Measurements from ENCODE around the gene EVX2.

DNA sequence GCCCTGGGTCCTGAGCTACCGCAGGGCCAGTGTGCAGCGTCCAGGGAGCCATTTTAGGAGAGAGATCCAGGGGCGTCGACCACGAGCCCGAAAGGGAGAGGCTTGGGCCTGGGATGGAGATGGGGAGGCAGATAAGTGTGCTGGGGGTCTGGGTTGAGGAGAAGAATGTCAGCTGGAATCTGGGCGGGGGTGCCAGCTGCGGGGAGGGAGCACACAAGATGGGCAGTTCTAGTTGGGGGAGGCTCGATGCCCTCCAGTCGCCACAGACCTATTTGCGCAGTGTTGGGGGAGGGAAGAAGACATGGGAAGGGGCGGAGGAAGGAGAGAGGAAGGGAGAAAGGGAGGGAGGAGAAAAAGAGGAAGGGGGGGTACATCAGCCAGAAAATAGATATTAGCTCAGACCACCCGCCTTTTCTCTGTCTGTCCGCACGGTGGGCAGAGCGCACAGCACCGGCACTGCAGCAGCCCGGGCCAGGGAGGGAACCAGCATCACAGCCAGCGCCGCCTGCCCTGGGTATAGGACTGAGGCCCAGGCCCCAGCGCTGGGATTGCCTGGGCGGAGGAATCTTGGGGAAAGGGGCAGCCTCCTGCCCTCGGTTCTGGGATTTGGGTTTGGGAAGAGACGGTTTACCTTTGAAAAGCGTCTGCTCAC is 21.4 kb upstream of the EVX2 start:
- TF ChIP-seq RAD21 (CRISPR knock-in tag; IDR thresholded peaks at IDR 0.05) (no peak), ZNF263 (CRISPR knock-in tag; IDR thresholded peaks at IDR 0.05) (no peak), EP300 (IDR thresholded peaks at IDR 0.05; ENCODE audit: low read depth in 2 of 2, low read length in 2 of 2) (no peak), EP300 (CRISPR knock-in tag; IDR thresholded peaks at IDR 0.05; ENCODE audit: borderline replicate concordance) (no peak), ZIK1 (CRISPR knock-in tag; IDR thresholded peaks at IDR 0.05; ENCODE audit: borderline replicate concordance, low read depth) (no peak), ZFP41 (CRISPR knock-in tag; IDR thresholded peaks at IDR 0.05; ENCODE audit: borderline replicate concordance) (no peak), FOXP1 (IDR thresholded peaks at IDR 0.05) (no peak), FOXP1 (CRISPR knock-in tag; IDR thresholded peaks at IDR 0.05) (no peak), ZBTB8A (CRISPR knock-in tag; IDR thresholded peaks at IDR 0.05; ENCODE audit: borderline replicate concordance, low read depth) (no peak)
- TF ChIP-seq, protein P1, sequence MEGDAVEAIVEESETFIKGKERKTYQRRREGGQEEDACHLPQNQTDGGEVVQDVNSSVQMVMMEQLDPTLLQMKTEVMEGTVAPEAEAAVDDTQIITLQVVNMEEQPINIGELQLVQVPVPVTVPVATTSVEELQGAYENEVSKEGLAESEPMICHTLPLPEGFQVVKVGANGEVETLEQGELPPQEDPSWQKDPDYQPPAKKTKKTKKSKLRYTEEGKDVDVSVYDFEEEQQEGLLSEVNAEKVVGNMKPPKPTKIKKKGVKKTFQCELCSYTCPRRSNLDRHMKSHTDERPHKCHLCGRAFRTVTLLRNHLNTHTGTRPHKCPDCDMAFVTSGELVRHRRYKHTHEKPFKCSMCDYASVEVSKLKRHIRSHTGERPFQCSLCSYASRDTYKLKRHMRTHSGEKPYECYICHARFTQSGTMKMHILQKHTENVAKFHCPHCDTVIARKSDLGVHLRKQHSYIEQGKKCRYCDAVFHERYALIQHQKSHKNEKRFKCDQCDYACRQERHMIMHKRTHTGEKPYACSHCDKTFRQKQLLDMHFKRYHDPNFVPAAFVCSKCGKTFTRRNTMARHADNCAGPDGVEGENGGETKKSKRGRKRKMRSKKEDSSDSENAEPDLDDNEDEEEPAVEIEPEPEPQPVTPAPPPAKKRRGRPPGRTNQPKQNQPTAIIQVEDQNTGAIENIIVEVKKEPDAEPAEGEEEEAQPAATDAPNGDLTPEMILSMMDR (CRISPR knock-in tag; IDR thresholded peaks at IDR 0.05) = no peak

Measured in HepG2 (cell line).